Measurements from ENCODE around the gene C1orf232.

C1orf232 gene

GRCh38 chr1:26121854-26122773, 46.6 kb downstream of the C1orf232 start:
- H3K27ac ChIP-seq (ENCODE audit: poor library complexity, severe bottlenecking), result peak overlapping the region; percentile 52
- no peak for TF ChIP-seq CTCF (IDR thresholded peaks at IDR 0.05; ENCODE audit: poor library complexity, severe bottlenecking)
- DNase-seq (ENCODE audit: low spot score), result no peak
- no peak for ATAC-seq (ENCODE audit: low read depth)
- H3K4me1 ChIP-seq (ENCODE audit: insufficient read depth, poor library complexity, severe bottlenecking), result peaks cover 36% of the 10 kb centered on the region
- peaks cover 16% of the 10 kb centered on the region for H3K36me3 ChIP-seq (ENCODE audit: low read depth)
- H3K27me3 ChIP-seq (ENCODE audit: insufficient read depth, poor library complexity, severe bottlenecking), result no peaks in the 10 kb centered on the region
- no peak overlapping the region for H3K4me3 ChIP-seq (ENCODE audit: severe bottlenecking)
- no peaks in the 10 kb centered on the region for H3K9me3 ChIP-seq (ENCODE audit: severe bottlenecking)

- Histone ChIP-seq H3K27ac (ENCODE audit: poor library complexity, severe bottlenecking) (no peak overlapping the region), H3K4me1 (ENCODE audit: insufficient read depth, poor library complexity, severe bottlenecking) (peaks cover 24% of the 10 kb centered on the region), H3K36me3 (ENCODE audit: low read depth) (peaks cover 19% of the 10 kb centered on the region), H3K4me3 (ENCODE audit: severe bottlenecking) (no peak overlapping the region), H3K27me3 (ENCODE audit: insufficient read depth, poor library complexity, severe bottlenecking) (no peaks in the 10 kb centered on the region), H3K9me3 (ENCODE audit: severe bottlenecking) (no peaks in the 10 kb centered on the region)
- no peak for TF ChIP-seq CTCF (IDR thresholded peaks at IDR 0.05; ENCODE audit: poor library complexity, severe bottlenecking)
- DNase-seq (ENCODE audit: low spot score) (no peak), ATAC-seq (ENCODE audit: low read depth) (no peak)
These were observed 48.7 kb downstream of the C1orf232 start for GRCh38 chr1:26119892-26120608.

- DNase-seq (ENCODE audit: low spot score) (no peak), ATAC-seq (ENCODE audit: low read depth) (no peak)
- Histone ChIP-seq H3K4me1 (ENCODE audit: insufficient read depth, poor library complexity, severe bottlenecking) (peaks cover 15% of the 10 kb centered on the region), H3K4me3 (ENCODE audit: severe bottlenecking) (no peak overlapping the region), H3K36me3 (ENCODE audit: low read depth) (peaks cover 29% of the 10 kb centered on the region), H3K9me3 (ENCODE audit: severe bottlenecking) (no peaks in the 10 kb centered on the region), H3K27me3 (ENCODE audit: insufficient read depth, poor library complexity, severe bottlenecking) (no peaks in the 10 kb centered on the region), H3K27ac (ENCODE audit: poor library complexity, severe bottlenecking) (no peak overlapping the region)
- no peak for TF ChIP-seq CTCF (IDR thresholded peaks at IDR 0.05; ENCODE audit: poor library complexity, severe bottlenecking)
These were observed 54.4 kb downstream of the C1orf232 start for GRCh38 chr1:26114165-26114927.
